B cell (primary cell): ENCODE results near the gene CDK5RAP2.

Experiments used
- EZH2 ChIP-seq: IDR thresholded peaks from 2 replicates; pipeline ENCODE4 v1.6.1; 2012; ENCODE audit warnings: borderline replicate concordance, low read depth, mild to moderate bottlenecking, moderate library complexity, low read length; ENCODE audit not compliant: insufficient read depth, poor library complexity, severe bottlenecking
- TF ChIP-seq, protein P1 (sequence below): fragments of 200-600 bp; IDR thresholded peaks from one replicate; pipeline ENCODE4 v1.8.0; 2022; ENCODE audit warnings: antibody characterized with exemption, mild to moderate bottlenecking

- TF ChIP-seq, protein P1, sequence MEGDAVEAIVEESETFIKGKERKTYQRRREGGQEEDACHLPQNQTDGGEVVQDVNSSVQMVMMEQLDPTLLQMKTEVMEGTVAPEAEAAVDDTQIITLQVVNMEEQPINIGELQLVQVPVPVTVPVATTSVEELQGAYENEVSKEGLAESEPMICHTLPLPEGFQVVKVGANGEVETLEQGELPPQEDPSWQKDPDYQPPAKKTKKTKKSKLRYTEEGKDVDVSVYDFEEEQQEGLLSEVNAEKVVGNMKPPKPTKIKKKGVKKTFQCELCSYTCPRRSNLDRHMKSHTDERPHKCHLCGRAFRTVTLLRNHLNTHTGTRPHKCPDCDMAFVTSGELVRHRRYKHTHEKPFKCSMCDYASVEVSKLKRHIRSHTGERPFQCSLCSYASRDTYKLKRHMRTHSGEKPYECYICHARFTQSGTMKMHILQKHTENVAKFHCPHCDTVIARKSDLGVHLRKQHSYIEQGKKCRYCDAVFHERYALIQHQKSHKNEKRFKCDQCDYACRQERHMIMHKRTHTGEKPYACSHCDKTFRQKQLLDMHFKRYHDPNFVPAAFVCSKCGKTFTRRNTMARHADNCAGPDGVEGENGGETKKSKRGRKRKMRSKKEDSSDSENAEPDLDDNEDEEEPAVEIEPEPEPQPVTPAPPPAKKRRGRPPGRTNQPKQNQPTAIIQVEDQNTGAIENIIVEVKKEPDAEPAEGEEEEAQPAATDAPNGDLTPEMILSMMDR = no peak
- TF ChIP-seq EZH2 = no peak
Observed at GRCh38 chr9:120557205-120557604, 22.8 kb downstream of the CDK5RAP2 start.
